ENCODE data around the gene BLACAT1.
"Not testable (repeated sequence)": the region's sequence is repeated elsewhere in the genome, so short reads cannot be mapped to it uniquely, and the experiment has no call there.

Gene BLACAT1

DNA sequence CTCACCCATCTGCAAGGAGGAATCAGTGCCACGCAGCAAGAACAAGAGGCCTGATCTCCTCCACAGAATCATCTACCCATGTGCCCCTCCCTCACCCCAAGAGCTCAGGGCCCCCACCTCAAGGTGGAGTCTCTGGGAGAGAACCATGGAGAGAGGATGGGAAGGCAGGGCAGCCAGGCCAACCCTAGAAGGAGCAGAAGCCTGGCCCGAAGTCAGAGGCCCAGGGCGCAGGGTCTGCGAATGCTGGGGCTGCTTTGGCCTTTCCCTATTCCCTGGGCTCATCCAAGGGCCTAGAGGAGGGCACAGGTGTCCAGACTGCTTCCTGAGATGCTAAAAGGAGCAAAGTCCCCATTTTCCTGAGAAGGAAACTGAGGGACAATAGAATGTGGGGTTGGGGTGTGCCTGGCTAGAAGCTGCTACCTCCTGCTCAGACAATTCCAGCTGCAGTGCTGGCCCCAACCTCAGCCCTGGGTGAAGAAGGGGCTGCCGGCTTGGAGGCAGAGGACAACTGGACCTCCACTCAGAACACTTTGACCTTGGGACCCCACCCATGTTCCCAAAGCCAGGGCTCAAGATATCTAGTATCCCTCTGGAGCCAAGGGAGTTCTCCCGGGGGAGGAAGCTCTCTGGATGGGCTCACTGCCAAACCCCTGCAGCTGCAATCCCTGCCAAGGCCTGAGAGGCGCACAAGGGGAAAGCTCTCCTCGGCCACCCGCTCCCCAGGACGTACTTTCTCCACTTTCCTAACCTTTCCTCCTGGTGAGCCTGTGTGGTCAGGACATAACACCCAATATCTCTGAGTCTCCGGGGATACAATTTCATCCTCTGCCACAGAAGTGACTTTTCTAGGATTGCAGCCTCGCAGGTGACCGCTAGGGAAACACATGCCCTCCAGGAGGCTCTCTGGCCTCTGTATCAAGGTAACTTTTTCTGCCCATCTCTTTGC is 17.4 kb downstream of the BLACAT1 start:
- DNase-seq: no peak

DNA sequence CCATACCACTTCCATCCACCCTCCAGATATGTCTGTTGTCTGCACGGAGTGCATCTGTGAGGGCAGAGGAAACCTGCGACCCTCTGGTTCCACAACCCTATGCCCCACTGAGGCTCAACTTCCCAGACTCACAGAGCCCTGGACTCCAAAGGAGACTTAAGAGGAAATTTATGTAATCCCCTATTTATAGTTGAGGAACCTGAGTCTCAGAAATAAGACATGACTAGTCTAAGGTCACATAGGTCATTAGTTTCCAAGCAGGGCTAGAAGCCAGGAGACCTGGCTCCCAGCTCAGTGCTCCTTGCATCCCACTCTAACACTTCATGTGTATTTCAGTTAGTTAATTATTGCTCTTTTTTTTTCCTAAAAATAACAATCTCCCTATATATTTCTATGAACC is 18.3 kb downstream of the BLACAT1 start:
- DNase-seq: no peak

GRCh38 chr1:205436776-205437410 is 19.0 kb downstream of the BLACAT1 start:
- DNase-seq: no peak

- DNase-seq: no peak
These were observed 20.0 kb downstream of the BLACAT1 start for GRCh38 chr1:205435578-205436573.

- DNase-seq: no peak
These were observed 21.1 kb downstream of the BLACAT1 start for GRCh38 chr1:205434738-205435137.

DNA sequence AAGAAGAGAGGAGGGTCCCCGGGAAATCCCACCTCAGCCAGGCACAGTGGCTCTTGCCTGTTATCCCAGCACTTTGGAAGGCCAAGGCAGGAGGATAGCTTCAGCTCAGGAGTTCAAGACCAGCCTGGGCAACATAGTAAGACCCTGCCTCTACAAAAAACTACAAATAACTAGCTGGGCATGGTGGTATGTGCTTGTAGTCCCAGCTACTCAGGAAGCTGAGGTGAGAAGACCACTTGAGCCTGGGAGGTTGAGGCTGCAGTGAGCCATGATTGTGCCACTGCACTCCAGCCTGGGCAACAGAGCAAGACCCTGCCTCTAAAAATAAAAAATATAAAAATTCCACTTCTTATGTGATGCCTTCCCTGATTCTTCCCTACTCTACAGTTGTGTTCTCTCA is 23.2 kb downstream of the BLACAT1 start:
- not testable (repeated sequence) for DNase-seq

DNA sequence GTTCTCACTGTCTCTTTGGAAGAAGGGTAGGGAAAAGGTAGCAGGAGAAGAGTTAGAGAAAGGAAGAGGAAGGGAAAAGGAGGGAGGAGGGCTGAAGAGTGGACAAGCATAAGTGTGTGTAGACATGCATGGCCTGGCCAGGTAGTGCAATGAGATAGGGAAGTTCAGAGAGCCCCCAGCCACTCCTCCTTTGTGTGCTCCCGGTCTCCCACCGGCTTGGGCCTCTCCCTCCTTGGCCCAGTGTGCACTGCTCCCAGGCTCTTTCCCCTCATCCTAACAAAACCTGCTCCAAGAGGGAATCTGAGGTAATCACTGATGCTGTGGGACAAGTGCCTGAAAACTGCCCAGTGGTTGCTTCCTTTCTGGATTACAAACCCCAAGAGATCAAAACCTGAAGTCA is 23.7 kb downstream of the BLACAT1 start:
- no peak for DNase-seq

- peak; percentile 59 for DNase-seq
These were observed 25.0 kb downstream of the BLACAT1 start for GRCh38 chr1:205430696-205431305.

DNA sequence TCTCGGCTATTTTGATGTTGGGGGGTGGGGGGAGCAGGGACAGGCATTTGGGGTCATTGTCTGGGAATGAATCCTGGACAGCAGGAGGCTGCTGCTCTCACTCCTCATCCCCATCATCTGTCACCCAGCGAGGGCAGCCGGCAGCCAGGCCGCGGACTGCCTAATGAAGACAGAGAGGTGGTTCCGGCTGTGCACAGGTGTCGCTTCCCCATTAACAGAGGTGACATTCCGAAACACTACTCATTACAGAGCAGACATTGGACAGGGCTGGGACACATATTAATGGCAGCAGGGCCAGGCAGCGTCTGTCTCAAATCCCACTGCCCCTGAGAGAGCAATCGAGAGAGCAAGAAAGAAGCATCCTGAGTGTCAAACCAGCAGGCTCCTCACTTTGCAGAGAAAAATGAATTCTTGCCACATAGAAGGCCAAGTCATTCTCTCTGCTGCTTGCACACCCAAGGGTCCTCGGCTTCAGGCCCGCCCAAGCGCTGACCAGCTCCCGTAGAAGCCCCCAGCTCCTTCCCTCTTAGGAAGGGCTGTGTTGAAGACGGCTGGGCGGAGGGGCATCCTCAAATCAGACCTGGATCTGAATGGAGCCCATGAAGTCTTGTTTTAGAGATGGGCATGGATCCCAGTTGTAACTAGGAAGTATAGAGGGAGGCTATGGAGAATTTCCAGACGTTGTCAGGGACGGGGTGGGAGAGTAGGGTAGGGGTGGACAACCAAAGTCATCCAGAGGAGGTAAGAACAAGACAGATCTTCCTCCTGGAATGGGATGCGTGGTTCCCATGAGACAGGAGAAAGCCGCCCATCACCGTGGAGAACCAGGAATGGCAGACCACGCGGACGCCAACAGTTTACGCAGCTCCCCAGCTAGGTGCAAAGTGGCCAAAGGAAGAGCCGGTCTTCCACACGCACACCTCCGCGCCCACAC is 25.8 kb downstream of the BLACAT1 start:
- no peak for DNase-seq

- DNase-seq: no peak
These were observed 30.8 kb downstream of the BLACAT1 start for GRCh38 chr1:205424901-205425600.

- DNase-seq: no peak
These were observed 31.9 kb downstream of the BLACAT1 start for GRCh38 chr1:205423814-205424399.

DNA sequence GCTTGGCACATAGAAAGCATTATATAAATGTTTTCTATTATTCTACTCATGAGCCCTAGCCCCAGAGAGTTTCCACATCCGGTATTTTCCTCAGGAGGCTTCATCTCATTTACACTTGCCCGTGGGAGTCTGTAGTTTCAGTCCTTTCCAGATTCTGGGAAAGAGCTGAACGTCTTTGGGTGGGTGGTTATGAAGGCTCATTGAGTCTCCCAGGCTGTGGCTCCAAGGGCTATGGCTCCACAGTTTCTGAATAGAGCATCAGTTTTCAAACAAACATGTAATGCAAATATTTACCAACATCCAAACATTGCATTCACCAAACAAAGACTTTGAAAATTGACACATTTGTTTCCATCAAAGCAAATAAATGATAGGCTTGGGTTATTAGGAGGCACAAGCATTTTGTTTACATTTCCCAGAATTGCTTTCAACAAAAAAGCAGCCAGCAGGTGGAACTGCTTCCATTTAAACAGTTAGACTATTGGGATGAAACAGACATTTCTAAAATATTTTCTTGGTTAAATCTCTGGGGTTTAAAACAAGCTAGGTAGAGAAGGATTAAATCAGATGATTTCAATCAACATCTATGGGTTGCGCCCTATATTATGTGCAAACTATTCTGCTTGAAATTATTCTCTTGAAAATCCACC is 32.7 kb downstream of the BLACAT1 start:
- no peak for DNase-seq

- DNase-seq: no peak
These were observed 34.0 kb downstream of the BLACAT1 start, which contains the start of gene LEMD1 for GRCh38 chr1:205421798-205422197. LEMD1 (minus strand) TSS chr1:205422056; CDS start chr1:205420536, 1,520 bp downstream.

- no peak for DNase-seq
These were observed 34.9 kb downstream of the BLACAT1 start for GRCh38 chr1:205420938-205421337.

- DNase-seq: no peak
These were observed 37.8 kb downstream of the BLACAT1 start for GRCh38 chr1:205417870-205418635.

DNA sequence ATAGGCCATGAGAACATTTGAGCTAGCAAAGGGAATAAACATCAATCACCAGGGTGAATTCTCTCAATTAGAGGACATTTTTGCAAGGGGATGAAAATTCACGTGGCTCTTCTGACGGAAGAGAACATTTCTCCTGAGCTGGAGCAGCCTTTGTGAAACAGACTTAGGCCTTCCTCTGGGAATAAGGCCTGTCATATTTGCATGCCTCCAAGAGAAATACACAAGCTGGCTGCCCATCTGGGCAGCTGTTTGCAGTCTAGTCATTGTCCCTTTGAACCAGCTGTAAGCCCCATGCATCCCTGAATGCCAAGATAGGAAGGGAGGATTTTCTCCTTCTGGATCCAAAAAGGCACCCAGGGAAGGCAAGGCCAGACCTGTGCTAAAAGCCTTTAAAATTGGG is 39.5 kb downstream of the BLACAT1 start:
- DNase-seq: no peak

DNA sequence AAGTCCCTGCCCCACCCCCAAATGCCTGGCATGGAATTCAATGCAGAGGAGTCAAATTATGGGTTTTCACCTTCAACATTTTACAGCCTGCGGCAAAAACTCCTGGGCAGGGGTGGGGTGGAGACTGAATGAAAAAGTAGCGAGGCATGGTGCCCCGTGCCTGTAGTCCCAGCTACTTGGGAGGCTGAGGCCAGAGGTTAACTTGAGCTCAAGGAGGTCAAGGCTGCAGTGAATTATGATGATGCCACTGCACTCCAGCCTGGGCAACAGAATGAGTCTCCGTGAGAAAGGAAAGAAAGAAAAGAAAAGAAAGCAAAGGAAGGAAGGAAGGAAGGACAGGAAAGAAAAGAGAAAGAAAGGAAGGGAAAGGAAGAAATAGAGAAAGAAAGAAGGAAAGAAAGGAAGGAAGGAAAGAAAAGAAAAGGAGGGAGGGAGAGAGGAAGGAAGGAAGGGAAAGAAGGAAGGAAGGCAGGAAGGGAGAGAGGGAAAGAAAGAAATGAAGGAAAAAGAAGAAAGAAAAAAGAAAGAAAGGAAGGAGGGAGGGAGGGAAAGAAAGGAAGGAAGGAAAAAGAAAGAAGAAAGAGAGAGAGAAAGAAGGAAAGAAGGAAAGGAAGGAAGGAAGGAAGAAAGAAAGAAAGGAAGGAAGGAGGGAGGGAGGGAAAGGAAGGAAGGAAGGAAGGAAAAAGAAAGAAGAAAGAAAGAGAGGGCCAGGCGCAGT is 45.1 kb downstream of the BLACAT1 start:
- DNase-seq: no peak

DNA sequence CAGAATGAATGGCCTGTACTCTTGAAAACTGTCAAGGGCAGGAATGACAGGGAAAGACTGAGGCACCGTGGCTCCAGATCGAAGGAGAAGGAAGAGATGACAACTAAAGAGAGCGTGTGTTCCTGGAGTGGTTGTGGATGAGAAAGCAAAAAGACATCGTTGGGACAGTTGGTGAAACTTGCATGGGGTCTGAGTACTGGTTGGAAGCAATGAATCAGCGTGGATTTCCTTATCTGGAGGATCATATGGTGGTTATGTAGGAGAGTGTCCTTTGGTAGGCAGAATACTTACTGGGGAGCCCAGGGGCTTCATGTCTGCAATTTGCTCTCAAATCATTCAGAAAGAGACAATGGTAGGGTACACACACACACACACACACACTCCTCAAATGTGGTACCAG is 47.9 kb downstream of the BLACAT1 start:
- DNase-seq: no peak
